HEK293 (cell line): Measurements from ENCODE around the gene FBXO3.

Source experiments
- CTCF ChIA-PET: fragments of 350-600 bp; formaldehyde crosslinking; extraction: SDS; loops from one replicate; lab custom pipeline; 2021; ENCODE audit warnings: antibody characterized with exemption; lab: Yijun Ruan, JAX
- POLR2A ChIA-PET: fragments of 300-600 bp; formaldehyde crosslinking; extraction: SDS; loops from one replicate; lab custom pipeline; 2020; ENCODE audit warnings: antibody characterized with exemption, inconsistent platforms; lab: Yijun Ruan, JAX
- H3K27ac ChIP-seq: fragments of 200-500 bp; sonication (Bioruptor generic); 2 replicates; pipeline ENCODE4 v1.5.1; 2014; ENCODE audit warnings: low read depth, low read length, control low read depth, inconsistent platforms; ENCODE audit errors: extremely low read depth
- H3K36me3 ChIP-seq, 2 experiments: fragments of 200-500 bp in 1 of 2; sonication (Bioruptor generic) in 1 of 2; 1 replicate in 1 of 2; 2 replicates in 1 of 2; pipeline ENCODE4 v1.5.1; 2014 to 2017; ENCODE audit warnings: inconsistent platforms in 2 of 2, low read length in 2 of 2; ENCODE audit not compliant: control insufficient read depth in 2 of 2, insufficient read depth in 1 of 2
- H3K4me1 ChIP-seq: fragments of 200-500 bp; sonication (Bioruptor generic); 2 replicates; pipeline ENCODE4 v1.5.1; 2014; ENCODE audit warnings: mild to moderate bottlenecking, low read length, inconsistent platforms; ENCODE audit not compliant: control insufficient read depth, insufficient read depth
- H3K4me3 ChIP-seq: 2 replicates; pipeline ENCODE4 v1.5.1; 2011; ENCODE audit warnings: low read depth, mild to moderate bottlenecking, control low read depth, low read length, moderate library complexity
- H3K9me3 ChIP-seq: fragments of 200-500 bp; sonication (Bioruptor generic); 2 replicates; pipeline ENCODE4 v1.5.1; 2014; ENCODE audit warnings: low read depth, low read length, inconsistent platforms; ENCODE audit not compliant: control insufficient read depth, insufficient read depth
- FEZF1 ChIP-seq: fragments of 450-650 bp; formaldehyde crosslinking; IDR thresholded peaks from 2 replicates; pipeline ENCODE4 v1.5.1; 2016; ENCODE audit warnings: missing biosample characterization, missing genetic modification characterization
- GLI2 ChIP-seq: fragments of 450-650 bp; formaldehyde crosslinking; IDR thresholded peaks from 2 replicates; pipeline ENCODE4; 2017; ENCODE audit warnings: missing biosample characterization, missing genetic modification characterization, low read depth, borderline replicate concordance
- GLIS1 ChIP-seq: fragments of 450-650 bp; formaldehyde crosslinking; IDR thresholded peaks from 2 replicates; pipeline ENCODE4 v1.5.1; 2016; ENCODE audit warnings: missing biosample characterization, missing genetic modification characterization
- KLF16 ChIP-seq: fragments of 450-650 bp; formaldehyde crosslinking; IDR thresholded peaks from 2 replicates; pipeline ENCODE4 v1.5.1; 2017; ENCODE audit warnings: missing biosample characterization, missing genetic modification characterization
- SETDB1 ChIP-seq: IDR thresholded peaks from one replicate; pipeline ENCODE4 v1.6.1; 2017; ENCODE audit warnings: mild to moderate bottlenecking, low read length, moderate library complexity, mixed read lengths; ENCODE audit not compliant: insufficient read length
- YY1 ChIP-seq: fragments of 450-650 bp; formaldehyde crosslinking; IDR thresholded peaks from 2 replicates; pipeline ENCODE4 v1.5.1; 2018; ENCODE audit warnings: missing biosample characterization, missing genetic modification characterization
- ZBTB20 ChIP-seq: fragments of 450-650 bp; formaldehyde crosslinking; IDR thresholded peaks from 2 replicates; pipeline ENCODE4 v1.5.1; 2016; ENCODE audit warnings: missing biosample characterization, missing genetic modification characterization
- ZBTB26 ChIP-seq: fragments of 450-650 bp; formaldehyde crosslinking; optimal IDR thresholded peaks from 2 replicates; pipeline ENCODE3; 2016; ENCODE audit warnings: missing biosample characterization, mild to moderate bottlenecking, missing genetic modification characterization
- ZBTB8A ChIP-seq: fragments of 450-650 bp; formaldehyde crosslinking; IDR thresholded peaks from 2 replicates; pipeline ENCODE4 v1.5.1; 2016; ENCODE audit warnings: missing biosample characterization, missing genetic modification characterization
- ZNF48 ChIP-seq: fragments of 450-650 bp; formaldehyde crosslinking; IDR thresholded peaks from 2 replicates; pipeline ENCODE4 v1.5.1; 2016; ENCODE audit warnings: missing biosample characterization, missing genetic modification characterization
- ZNF513 ChIP-seq: fragments of 450-650 bp; IDR thresholded peaks from 2 replicates; pipeline ENCODE4 v1.5.1; 2018; ENCODE audit warnings: missing biosample characterization, missing genetic modification characterization
- ZNF555 ChIP-seq: fragments of 450-650 bp; formaldehyde crosslinking; conservative IDR thresholded peaks from 2 replicates; pipeline ENCODE4 v1.5.1; 2017; ENCODE audit warnings: missing biosample characterization, mild to moderate bottlenecking, missing genetic modification characterization, inconsistent platforms
- ZXDB ChIP-seq: fragments of 450-650 bp; formaldehyde crosslinking; IDR thresholded peaks from 2 replicates; pipeline ENCODE4 v1.5.1; 2016; ENCODE audit warnings: missing biosample characterization, missing genetic modification characterization
- TF ChIP-seq, protein P1 (sequence below): fragments of 450-650 bp; formaldehyde crosslinking; IDR thresholded peaks from 2 replicates; pipeline ENCODE4 v1.5.1; 2016; ENCODE audit warnings: missing biosample characterization, missing genetic modification characterization
- TF ChIP-seq, protein P2 (sequence below): fragments of 450-650 bp; formaldehyde crosslinking; IDR thresholded peaks from 2 replicates; pipeline ENCODE4 v1.5.1; 2016; ENCODE audit warnings: missing biosample characterization, missing genetic modification characterization
- TF ChIP-seq, protein P3 (sequence below): fragments of 450-650 bp; formaldehyde crosslinking; IDR thresholded peaks from 2 replicates; pipeline ENCODE4 v1.5.1; 2016; ENCODE audit warnings: missing biosample characterization, missing genetic modification characterization
- TF ChIP-seq, protein P4 (sequence below): fragments of 450-650 bp; formaldehyde crosslinking; IDR thresholded peaks from 2 replicates; pipeline ENCODE4 v1.5.1; 2017; ENCODE audit warnings: missing biosample characterization, missing genetic modification characterization

The FBXO3 gene

GRCh38 chr11:33741806-33742205 is 32.5 kb downstream of the FBXO3 start:
- TF ChIP-seq GLI2 (tag by site-specific recombination) (no peak), ZNF513 (tag by site-specific recombination) (peak; percentile 90)
- ChIA-PET POLR2A (interaction anchor here (1.0 to 1.1 kb wide), 2 partner anchors 20 to 40 kb away, joined by 3 to 6 read pairs; partner anchors contain the start of gene C11orf91), CTCF (interaction anchor here (0.7 to 2.5 kb wide), 24 partner anchors 10 to 589 kb away, joined by 3 to 40 read pairs (median 4); partner anchors contain the start of gene C11orf91)
- Histone ChIP-seq H3K4me3 (no peak overlapping the region), H3K36me3 (peaks cover 4 to 16% of the 10 kb centered on the region in 2 experiments; a peak in 1 of 3 replicates), H3K27ac (no peak overlapping the region), H3K9me3 (no peaks in the 10 kb centered on the region), H3K4me1 (no peaks in the 10 kb centered on the region)

GRCh38 chr11:33737362-33737821 is 36.9 kb downstream of the FBXO3 start:
- Histone ChIP-seq H3K4me1 (no peaks in the 10 kb centered on the region), H3K36me3 (peaks cover 0 to 13% of the 10 kb centered on the region in 2 experiments; a peak in 1 of 3 replicates), H3K27ac (no peak overlapping the region), H3K4me3 (no peak overlapping the region), H3K9me3 (no peaks in the 10 kb centered on the region)
- peak; percentile 3; the same call in 1 of the 2 replicates for TF ChIP-seq GLIS1 (tag by site-specific recombination)
- TF ChIP-seq ZNF48 (tag by site-specific recombination): no peak
- TF ChIP-seq, protein P1, sequence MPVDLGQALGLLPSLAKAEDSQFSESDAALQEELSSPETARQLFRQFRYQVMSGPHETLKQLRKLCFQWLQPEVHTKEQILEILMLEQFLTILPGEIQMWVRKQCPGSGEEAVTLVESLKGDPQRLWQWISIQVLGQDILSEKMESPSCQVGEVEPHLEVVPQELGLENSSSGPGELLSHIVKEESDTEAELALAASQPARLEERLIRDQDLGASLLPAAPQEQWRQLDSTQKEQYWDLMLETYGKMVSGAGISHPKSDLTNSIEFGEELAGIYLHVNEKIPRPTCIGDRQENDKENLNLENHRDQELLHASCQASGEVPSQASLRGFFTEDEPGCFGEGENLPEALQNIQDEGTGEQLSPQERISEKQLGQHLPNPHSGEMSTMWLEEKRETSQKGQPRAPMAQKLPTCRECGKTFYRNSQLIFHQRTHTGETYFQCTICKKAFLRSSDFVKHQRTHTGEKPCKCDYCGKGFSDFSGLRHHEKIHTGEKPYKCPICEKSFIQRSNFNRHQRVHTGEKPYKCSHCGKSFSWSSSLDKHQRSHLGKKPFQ (tag by site-specific recombination): no peak
- TF ChIP-seq FEZF1 (tag by site-specific recombination): peak; percentile 21; the same call in 1 of the 2 replicates
- TF ChIP-seq, protein P2, sequence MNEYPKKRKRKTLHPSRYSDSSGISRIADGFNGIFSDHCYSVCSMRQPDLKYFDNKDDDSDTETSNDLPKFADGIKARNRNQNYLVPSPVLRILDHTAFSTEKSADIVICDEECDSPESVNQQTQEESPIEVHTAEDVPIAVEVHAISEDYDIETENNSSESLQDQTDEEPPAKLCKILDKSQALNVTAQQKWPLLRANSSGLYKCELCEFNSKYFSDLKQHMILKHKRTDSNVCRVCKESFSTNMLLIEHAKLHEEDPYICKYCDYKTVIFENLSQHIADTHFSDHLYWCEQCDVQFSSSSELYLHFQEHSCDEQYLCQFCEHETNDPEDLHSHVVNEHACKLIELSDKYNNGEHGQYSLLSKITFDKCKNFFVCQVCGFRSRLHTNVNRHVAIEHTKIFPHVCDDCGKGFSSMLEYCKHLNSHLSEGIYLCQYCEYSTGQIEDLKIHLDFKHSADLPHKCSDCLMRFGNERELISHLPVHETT (tag by site-specific recombination): no peak
- POLR2A ChIA-PET: interaction anchor here (1.2 to 2.3 kb wide), 9 partner anchors 10 to 339 kb away, joined by 3 to 26 read pairs (median 8); partner anchors contain the start of gene C11orf91
- CTCF ChIA-PET: interaction anchor here (1.1 kb wide), 1 partner anchor 10 kb away, joined by 4 read pairs; no protein-coding TSS in a partner anchor

- no peaks in the 10 kb centered on the region for H3K4me1 ChIP-seq
- ChIA-PET POLR2A (interaction anchor here (0.6 to 2.3 kb wide), 35 partner anchors 11 to 1108 kb away, joined by 3 to 26 read pairs (median 4); partner anchors contain the start of genes C11orf91, CSTF3, DEPDC7 and FBXO3), CTCF (interaction anchor here (0.6 to 1.2 kb wide), 8 partner anchors 8 to 1380 kb away, joined by 3 to 4 read pairs (median 4); no protein-coding TSS in a partner anchor)
- peak within 1 kb of the TSS; percentile 54; the same call in 1 of the 2 replicates for H3K27ac ChIP-seq
- H3K36me3 ChIP-seq: peaks cover 0 to 15% of the 10 kb centered on the region in 2 experiments; a peak in 1 of 3 replicates
- H3K4me3 ChIP-seq: peak within 1 kb of the TSS; percentile 86
- no peaks in the 10 kb centered on the region for H3K9me3 ChIP-seq
- no peak for TF ChIP-seq SETDB1
- TF ChIP-seq ZXDB: peak; percentile 46; the same call in 1 of the 2 replicates
- TF ChIP-seq ZBTB8A (tag by site-specific recombination): peak; percentile 36; the same call in 1 of the 2 replicates
- peak; percentile 66 for TF ChIP-seq ZBTB26 (tag by site-specific recombination)
- TF ChIP-seq, protein P3, sequence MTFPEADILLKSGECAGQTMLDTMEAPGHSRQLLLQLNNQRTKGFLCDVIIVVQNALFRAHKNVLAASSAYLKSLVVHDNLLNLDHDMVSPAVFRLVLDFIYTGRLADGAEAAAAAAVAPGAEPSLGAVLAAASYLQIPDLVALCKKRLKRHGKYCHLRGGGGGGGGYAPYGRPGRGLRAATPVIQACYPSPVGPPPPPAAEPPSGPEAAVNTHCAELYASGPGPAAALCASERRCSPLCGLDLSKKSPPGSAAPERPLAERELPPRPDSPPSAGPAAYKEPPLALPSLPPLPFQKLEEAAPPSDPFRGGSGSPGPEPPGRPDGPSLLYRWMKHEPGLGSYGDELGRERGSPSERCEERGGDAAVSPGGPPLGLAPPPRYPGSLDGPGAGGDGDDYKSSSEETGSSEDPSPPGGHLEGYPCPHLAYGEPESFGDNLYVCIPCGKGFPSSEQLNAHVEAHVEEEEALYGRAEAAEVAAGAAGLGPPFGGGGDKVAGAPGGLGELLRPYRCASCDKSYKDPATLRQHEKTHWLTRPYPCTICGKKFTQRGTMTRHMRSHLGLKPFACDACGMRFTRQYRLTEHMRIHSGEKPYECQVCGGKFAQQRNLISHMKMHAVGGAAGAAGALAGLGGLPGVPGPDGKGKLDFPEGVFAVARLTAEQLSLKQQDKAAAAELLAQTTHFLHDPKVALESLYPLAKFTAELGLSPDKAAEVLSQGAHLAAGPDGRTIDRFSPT (tag by site-specific recombination): peak; percentile 31; the same call in 1 of the 2 replicates
- TF ChIP-seq, protein P4, sequence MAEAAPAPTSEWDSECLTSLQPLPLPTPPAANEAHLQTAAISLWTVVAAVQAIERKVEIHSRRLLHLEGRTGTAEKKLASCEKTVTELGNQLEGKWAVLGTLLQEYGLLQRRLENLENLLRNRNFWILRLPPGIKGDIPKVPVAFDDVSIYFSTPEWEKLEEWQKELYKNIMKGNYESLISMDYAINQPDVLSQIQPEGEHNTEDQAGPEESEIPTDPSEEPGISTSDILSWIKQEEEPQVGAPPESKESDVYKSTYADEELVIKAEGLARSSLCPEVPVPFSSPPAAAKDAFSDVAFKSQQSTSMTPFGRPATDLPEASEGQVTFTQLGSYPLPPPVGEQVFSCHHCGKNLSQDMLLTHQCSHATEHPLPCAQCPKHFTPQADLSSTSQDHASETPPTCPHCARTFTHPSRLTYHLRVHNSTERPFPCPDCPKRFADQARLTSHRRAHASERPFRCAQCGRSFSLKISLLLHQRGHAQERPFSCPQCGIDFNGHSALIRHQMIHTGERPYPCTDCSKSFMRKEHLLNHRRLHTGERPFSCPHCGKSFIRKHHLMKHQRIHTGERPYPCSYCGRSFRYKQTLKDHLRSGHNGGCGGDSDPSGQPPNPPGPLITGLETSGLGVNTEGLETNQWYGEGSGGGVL: no peak
- no peak for TF ChIP-seq YY1 (tag by site-specific recombination)
- TF ChIP-seq ZNF555 (tag by site-specific recombination): no peak
- peak; percentile 59 for TF ChIP-seq KLF16
- peak; percentile 43; the same call in 1 of the 2 replicates for TF ChIP-seq ZBTB20 (tag by site-specific recombination)
- TF ChIP-seq GLIS1 (tag by site-specific recombination): peak; percentile 61; the same call in 1 of the 2 replicates
Observed at GRCh38 chr11:33736148-33736812, 38.0 kb downstream of the FBXO3 start, which contains the start of gene CD59. Gene CD59 (minus strand): TSS chr11:33736423. CDS start chr11:33722445, 13,978 bp downstream.
